Stimulated activated CD4-positive, alpha-beta T cell treated with anti-CD3 and anti-CD28 coated beads, TNF-alpha, amount 100 ng/mL, for 1 hour (primary cell): Measurements from ENCODE around the gene PASK.

Experiments
- DNase-seq, 3 donors: peaks; one replicate each; pipeline ENCODE4 v3.0.0-alpha.2; 2020; ENCODE audit warnings: low read depth in 3 of 3, low spot score in 1 of 3

Gene PASK

GRCh38 chr2:241066893-241067341 is 82.4 kb downstream of the PASK start:
- DNase-seq = no peak

GRCh38 chr2:241066171-241066892 is 82.9 kb downstream of the PASK start:
- no peak for DNase-seq

DNA sequence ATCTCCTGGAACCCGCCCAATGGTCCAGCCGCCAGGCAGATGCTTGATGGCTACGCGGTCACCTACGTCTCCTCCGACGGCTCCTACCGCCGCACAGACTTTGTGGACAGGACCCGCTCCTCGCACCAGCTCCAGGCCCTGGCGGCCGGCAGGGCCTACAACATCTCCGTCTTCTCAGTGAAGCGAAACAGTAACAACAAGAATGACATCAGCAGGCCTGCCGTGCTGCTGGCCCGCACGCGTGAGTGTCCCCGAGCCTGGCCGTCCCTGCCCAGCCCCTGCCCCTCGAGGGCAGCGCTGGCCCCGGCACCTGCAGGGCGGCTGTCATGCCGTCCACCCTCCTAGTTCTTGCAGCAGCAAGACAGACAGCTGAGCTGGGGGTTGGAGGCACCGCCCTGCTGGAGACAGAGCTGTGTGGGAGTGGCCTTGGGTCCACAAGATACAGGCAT is 83.9 kb downstream of the PASK start:
- DNase-seq = no peak

- no peak for DNase-seq
Measured at GRCh38 chr2:241064802-241065354, 84.4 kb downstream of the PASK start.

- peak in 2 of 3 donors; percentile 23 to 24 for DNase-seq
Measured at GRCh38 chr2:241064008-241064801, 85.1 kb downstream of the PASK start.

GRCh38 chr2:241063587-241063986 is 85.7 kb downstream of the PASK start:
- no peak for DNase-seq

GRCh38 chr2:241063093-241063551 is 86.2 kb downstream of the PASK start:
- DNase-seq = no peak

- no peak for DNase-seq
Measured at GRCh38 chr2:241062389-241063092, 86.7 kb downstream of the PASK start.

DNA sequence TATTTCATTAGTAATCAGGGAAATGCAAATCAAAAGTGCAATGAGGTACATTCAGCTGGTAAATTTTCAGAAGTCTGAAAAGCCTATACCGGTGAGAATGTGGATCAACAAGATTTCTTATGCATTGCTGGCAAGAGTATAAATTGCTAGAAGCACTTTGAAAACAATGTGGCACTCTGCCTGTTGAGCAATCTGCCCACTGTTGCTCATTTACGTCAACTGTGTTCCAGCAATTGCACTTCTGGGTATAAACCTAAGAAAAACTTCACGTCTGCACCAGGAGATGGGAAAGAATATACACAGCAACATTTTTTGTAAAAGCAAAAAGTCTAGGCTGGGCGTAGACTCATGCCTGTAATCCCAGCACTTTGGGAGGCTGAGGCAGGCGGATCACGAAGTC is 88.0 kb downstream of the PASK start:
- DNase-seq = no peak
